Effector memory CD8-positive, alpha-beta T cell (primary cell): Measurements from ENCODE around the gene SPAAR.
"Not testable (repeated sequence)": the region's sequence is repeated elsewhere in the genome, so short reads cannot be mapped to it uniquely, and the experiment has no call there.

Experiments used
- ATAC-seq: fragments of 150-1000 bp; cut with Tn5 transposase; replicated peaks from 2 replicates; pipeline ENCODE4 v1.10.0; 2021; ENCODE audit warnings: mild to moderate bottlenecking, moderate library complexity
- DNase-seq, 3 experiments: peaks; one replicate each; pipeline ENCODE4 v3.0.0; 2021
- H3K27ac Mint-ChIP-seq, 2 donors: one replicate each; pipeline ENCODE4 v1.8.0; 2022; ENCODE audit warnings: mild to moderate bottlenecking in 2 of 2, mixed read lengths in 2 of 2, moderate library complexity in 2 of 2
- H3K27me3 Mint-ChIP-seq, 2 donors: one replicate each; pipeline ENCODE4 v1.8.0; 2022; ENCODE audit warnings: mixed read lengths in 2 of 2
- H3K36me3 Mint-ChIP-seq: one replicate; pipeline ENCODE4 v1.8.0; 2022; ENCODE audit warnings: mild to moderate bottlenecking, moderate library complexity, mixed read lengths; ENCODE audit not compliant: insufficient read depth
- H3K4me1 Mint-ChIP-seq, 2 donors: one replicate each; pipeline ENCODE4 v1.8.0; 2022; ENCODE audit warnings: low read depth in 2 of 2, mixed read lengths in 2 of 2
- H3K4me3 Mint-ChIP-seq, 2 donors: one replicate each; pipeline ENCODE4 v1.8.0; 2022; ENCODE audit warnings: mild to moderate bottlenecking in 2 of 2, mixed read lengths in 2 of 2, moderate library complexity in 2 of 2
- H3K9me3 Mint-ChIP-seq, 2 donors: one replicate each; pipeline ENCODE4 v1.8.0; 2022; ENCODE audit warnings: mixed read lengths in 2 of 2

Gene SPAAR

GRCh38 chr9:35882996-35883395 lies 26.3 kb upstream of the SPAAR start:
- H3K36me3 Mint-ChIP-seq: peaks cover 3% of the 10 kb centered on the region
- H3K27me3 Mint-ChIP-seq: peaks cover 10 to 12% of the 10 kb centered on the region in 2 donors
- no peaks in the 10 kb centered on the region for H3K9me3 Mint-ChIP-seq
- ATAC-seq: no peak
- DNase-seq: no peak
- H3K4me1 Mint-ChIP-seq: no peaks in the 10 kb centered on the region
- H3K27ac Mint-ChIP-seq: no peak overlapping the region
- H3K4me3 Mint-ChIP-seq: no peak overlapping the region

- ATAC-seq, H3K27ac Mint-ChIP-seq, H3K36me3 Mint-ChIP-seq, H3K4me1 Mint-ChIP-seq, DNase-seq, H3K4me3 Mint-ChIP-seq, H3K9me3 Mint-ChIP-seq: not testable (repeated sequence)
- H3K27me3 Mint-ChIP-seq: peaks cover 10 to 12% of the 10 kb centered on the region in 2 donors
Measured at GRCh38 chr9:35884908-35885307, 24.4 kb upstream of the SPAAR start.

DNA sequence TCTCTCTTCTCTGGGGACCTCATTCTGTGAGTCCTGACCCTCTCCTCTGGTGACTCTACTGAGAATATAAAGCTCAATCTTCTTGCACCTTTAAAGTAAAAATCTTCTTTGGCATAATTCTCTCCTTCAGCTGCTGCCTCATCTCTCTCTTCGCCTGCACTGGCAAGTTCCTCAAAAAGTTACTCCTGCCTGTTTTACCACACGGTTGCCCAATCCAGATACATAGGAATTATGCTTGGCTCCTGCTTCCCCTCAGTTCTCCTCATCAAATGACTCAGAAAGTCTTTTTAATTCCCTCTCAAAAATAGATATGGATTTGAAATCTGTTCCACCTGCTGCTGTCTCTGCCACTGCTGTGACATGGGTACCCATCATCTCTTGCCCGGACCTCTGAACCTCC lies 17.6 kb upstream of the SPAAR start:
- Mint-ChIP-seq H3K4me1 (no peaks in the 10 kb centered on the region), H3K9me3 (no peaks in the 10 kb centered on the region), H3K27ac (peak overlapping the region in 1 of 2 donors; percentile 18), H3K27me3 (peaks cover 45 to 46% of the 10 kb centered on the region in 2 donors), H3K4me3 (no peak overlapping the region), H3K36me3 (no peaks in the 10 kb centered on the region)
- no peak for DNase-seq
- no peak for ATAC-seq

DNA sequence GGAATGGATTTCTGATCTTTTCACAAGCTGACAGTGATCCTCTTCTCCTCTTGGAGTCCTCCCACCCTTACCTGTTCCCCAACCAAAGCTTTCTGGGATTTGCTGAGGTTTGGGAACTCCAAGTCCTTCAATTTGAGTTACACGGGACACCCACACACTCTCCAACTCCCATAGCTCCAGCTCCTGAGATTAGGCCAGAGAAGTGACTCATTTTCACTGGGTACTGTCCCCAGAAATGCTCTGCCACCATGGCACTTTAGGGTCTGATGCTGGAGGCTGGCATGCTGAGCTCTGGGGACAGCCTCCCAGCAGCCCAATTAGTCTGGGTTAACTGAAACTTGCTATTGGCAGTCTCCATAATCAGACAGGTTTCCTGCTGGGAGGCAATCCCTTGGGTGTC lies 17.2 kb upstream of the SPAAR start:
- H3K36me3 Mint-ChIP-seq: no peaks in the 10 kb centered on the region
- no peak overlapping the region for H3K4me3 Mint-ChIP-seq
- DNase-seq (no peak), ATAC-seq (no peak)
- no peaks in the 10 kb centered on the region for H3K4me1 Mint-ChIP-seq
- no peaks in the 10 kb centered on the region for H3K9me3 Mint-ChIP-seq
- H3K27ac Mint-ChIP-seq: peak overlapping the region in 1 of 2 donors; percentile 18
- H3K27me3 Mint-ChIP-seq: peaks cover 45 to 47% of the 10 kb centered on the region in 2 donors

- ATAC-seq: no peak
- H3K9me3 Mint-ChIP-seq: no peaks in the 10 kb centered on the region
- H3K4me3 Mint-ChIP-seq: no peak overlapping the region
- H3K4me1 Mint-ChIP-seq: no peaks in the 10 kb centered on the region
- H3K27me3 Mint-ChIP-seq: peaks cover 54 to 62% of the 10 kb centered on the region in 2 donors
- DNase-seq: no peak
- no peaks in the 10 kb centered on the region for H3K36me3 Mint-ChIP-seq
- H3K27ac Mint-ChIP-seq: no peak overlapping the region
Measured at GRCh38 chr9:35896570-35896969, 12.7 kb upstream of the SPAAR start.

GRCh38 chr9:35897376-35898099 lies 11.8 kb upstream of the SPAAR start:
- not testable (repeated sequence) for H3K27ac Mint-ChIP-seq, H3K36me3 Mint-ChIP-seq, H3K4me1 Mint-ChIP-seq, H3K9me3 Mint-ChIP-seq, H3K4me3 Mint-ChIP-seq, DNase-seq, ATAC-seq
- peaks cover 52 to 63% of the 10 kb centered on the region in 2 donors for H3K27me3 Mint-ChIP-seq

DNA sequence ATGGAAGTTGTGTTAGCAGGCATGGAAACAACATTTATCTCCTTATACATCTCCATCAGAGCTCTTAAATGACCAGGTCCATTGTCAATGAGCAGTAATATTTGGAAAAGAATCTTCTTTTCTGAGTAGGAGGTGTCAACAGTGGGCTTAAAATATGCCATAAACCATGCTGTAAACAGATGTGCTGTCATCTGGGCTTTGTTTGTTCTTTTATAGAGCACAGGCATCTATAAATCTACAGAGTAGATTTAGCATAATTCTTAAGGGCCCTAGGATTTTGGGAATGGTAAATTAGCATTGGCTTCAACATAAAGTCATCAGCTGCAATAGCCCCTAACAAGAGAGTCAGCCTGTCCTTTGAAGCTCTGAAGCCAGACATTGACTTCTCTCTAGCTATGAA lies 11.0 kb upstream of the SPAAR start:
- no peak overlapping the region for H3K4me3 Mint-ChIP-seq
- ATAC-seq (no peak), DNase-seq (no peak)
- H3K36me3 Mint-ChIP-seq: no peaks in the 10 kb centered on the region
- no peaks in the 10 kb centered on the region for H3K9me3 Mint-ChIP-seq
- H3K27me3 Mint-ChIP-seq: peaks cover 45 to 61% of the 10 kb centered on the region in 2 donors
- no peak overlapping the region for H3K27ac Mint-ChIP-seq
- H3K4me1 Mint-ChIP-seq: peaks cover 0 to 4% of the 10 kb centered on the region in 2 donors

DNA sequence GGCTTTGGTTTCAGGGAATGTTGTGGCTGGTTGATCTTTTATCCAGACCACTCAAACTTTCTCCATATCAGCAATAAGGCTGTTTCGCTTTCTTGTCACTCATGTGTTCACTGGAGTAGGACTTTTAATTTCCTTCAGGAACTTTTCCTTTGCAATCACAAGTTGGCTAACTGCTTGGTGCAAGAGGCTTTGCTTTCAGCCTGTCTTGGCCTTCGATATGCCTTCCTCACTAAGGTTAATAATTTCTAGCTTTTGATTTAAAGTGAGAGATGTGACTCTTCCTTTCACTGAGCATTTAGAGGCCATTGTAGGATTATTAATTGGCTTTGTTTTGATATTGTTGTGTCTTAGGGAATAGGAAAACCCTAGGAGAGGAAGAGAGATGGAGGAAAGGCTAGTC lies 10.3 kb upstream of the SPAAR start:
- no peaks in the 10 kb centered on the region for H3K9me3 Mint-ChIP-seq
- H3K4me3 Mint-ChIP-seq: no peak overlapping the region
- peak overlapping the region in 1 of 2 donors; percentile 15 for H3K27ac Mint-ChIP-seq
- no peak for DNase-seq
- H3K4me1 Mint-ChIP-seq: peaks cover 0 to 4% of the 10 kb centered on the region in 2 donors
- no peaks in the 10 kb centered on the region for H3K36me3 Mint-ChIP-seq
- H3K27me3 Mint-ChIP-seq: peaks cover 38 to 55% of the 10 kb centered on the region in 2 donors
- no peak for ATAC-seq

GRCh38 chr9:35903049-35903448 lies 6.2 kb upstream of the SPAAR start:
- Mint-ChIP-seq H3K9me3 (no peaks in the 10 kb centered on the region), H3K36me3 (no peaks in the 10 kb centered on the region), H3K4me1 (peaks cover 3 to 4% of the 10 kb centered on the region in 2 donors), H3K27ac (no peak overlapping the region), H3K27me3 (peaks cover 17 to 42% of the 10 kb centered on the region in 2 donors), H3K4me3 (no peak overlapping the region)
- DNase-seq (peak; percentile 24 to 38 (median 27)), ATAC-seq (peak; percentile 58)

DNA sequence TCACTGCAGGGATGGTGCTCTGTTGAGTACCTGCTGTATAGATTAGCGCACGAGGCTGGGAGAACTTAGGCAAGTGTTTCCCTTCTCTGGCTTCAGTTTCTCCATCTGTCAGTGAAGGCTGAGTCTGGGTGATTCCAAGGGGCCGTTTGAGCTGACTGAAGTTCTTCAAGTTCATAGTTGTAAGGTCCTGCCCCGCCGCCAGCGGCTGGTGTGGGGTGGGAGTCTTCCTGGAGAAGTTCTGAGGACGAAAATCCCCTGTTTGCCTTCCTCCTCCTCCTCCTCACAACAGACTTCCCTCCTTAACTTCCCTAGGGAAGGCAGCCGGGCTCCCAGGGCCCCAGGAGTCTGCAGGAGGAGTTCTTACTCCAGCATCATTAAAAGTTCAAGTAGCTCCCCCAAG lies 5.0 kb upstream of the SPAAR start:
- H3K9me3 Mint-ChIP-seq: no peaks in the 10 kb centered on the region
- H3K27me3 Mint-ChIP-seq: peaks cover 12 to 36% of the 10 kb centered on the region in 2 donors
- no peak for ATAC-seq
- H3K4me1 Mint-ChIP-seq: peaks cover 4 to 7% of the 10 kb centered on the region in 2 donors
- H3K27ac Mint-ChIP-seq: peak overlapping the region in 1 of 2 donors; percentile 51
- H3K4me3 Mint-ChIP-seq: no peak overlapping the region
- H3K36me3 Mint-ChIP-seq: no peaks in the 10 kb centered on the region
- no peak for DNase-seq

DNA sequence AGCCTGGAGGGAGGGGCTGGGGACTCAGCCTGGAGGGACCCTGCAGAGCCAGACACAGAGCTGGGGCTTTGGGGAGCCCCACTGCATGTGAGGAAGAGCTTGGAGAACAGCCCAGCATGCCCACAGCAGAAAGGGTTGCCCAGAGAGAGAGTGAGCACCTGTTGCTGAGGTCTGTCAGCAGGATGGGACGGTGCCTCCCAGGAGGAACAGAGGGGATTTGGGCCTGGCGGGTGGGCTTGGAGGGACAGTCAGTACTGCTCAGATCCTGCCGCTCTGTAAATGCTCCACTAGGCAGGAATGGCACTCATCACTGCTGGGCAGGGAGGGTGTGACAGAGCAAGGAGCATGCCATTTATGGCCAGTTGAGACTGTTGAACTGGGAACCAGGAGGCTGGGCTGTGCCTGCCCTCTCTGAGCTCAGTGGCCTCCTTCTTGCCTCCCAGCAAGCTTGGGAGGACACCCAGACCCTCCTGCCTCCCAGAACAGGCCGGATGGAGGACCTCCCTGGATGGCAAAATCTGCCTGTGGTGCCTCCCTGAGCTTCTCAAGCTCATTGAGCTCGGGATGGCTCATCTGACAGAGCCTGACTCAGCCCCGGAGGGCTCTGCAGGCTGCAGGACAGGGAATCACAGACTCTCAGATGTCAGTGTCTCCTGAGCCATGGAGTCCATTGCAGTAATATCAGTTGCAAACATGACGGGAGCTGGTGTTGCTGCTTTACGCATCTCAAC lies 4.1 kb upstream of the SPAAR start:
- H3K4me1 Mint-ChIP-seq: peaks cover 4 to 7% of the 10 kb centered on the region in 2 donors
- no peaks in the 10 kb centered on the region for H3K9me3 Mint-ChIP-seq
- H3K4me3 Mint-ChIP-seq: no peak overlapping the region
- ATAC-seq (no peak), DNase-seq (no peak)
- peak overlapping the region in 1 of 2 donors; percentile 51 for H3K27ac Mint-ChIP-seq
- H3K36me3 Mint-ChIP-seq: no peaks in the 10 kb centered on the region
- peaks cover 11 to 33% of the 10 kb centered on the region in 2 donors for H3K27me3 Mint-ChIP-seq

- peaks cover 9 to 12% of the 10 kb centered on the region in 2 donors for H3K4me1 Mint-ChIP-seq
- H3K27me3 Mint-ChIP-seq: peaks cover 6 to 26% of the 10 kb centered on the region in 2 donors
- ATAC-seq (no peak), DNase-seq (no peak)
- no peak within 1 kb of the TSS for H3K4me3 Mint-ChIP-seq
- peak within 1 kb of the TSS in 1 of 2 donors; percentile 44 for H3K27ac Mint-ChIP-seq
- no peaks in the 10 kb centered on the region for H3K36me3 Mint-ChIP-seq
- H3K9me3 Mint-ChIP-seq: no peaks in the 10 kb centered on the region
Measured at GRCh38 chr9:35905912-35906679, 3.2 kb upstream of the SPAAR start, which contains the start of gene HRCT1. Gene HRCT1, plus strand, starts transcription at chr9:35906202. Its CDS starts 86 bp downstream, at chr9:35906288.

GRCh38 chr9:35906923-35907699 lies 2.2 kb upstream of the SPAAR start:
- H3K36me3 Mint-ChIP-seq: no peaks in the 10 kb centered on the region
- no peak for DNase-seq
- no peaks in the 10 kb centered on the region for H3K9me3 Mint-ChIP-seq
- ATAC-seq: no peak
- peak overlapping the region in 1 of 2 donors; percentile 44 for H3K27ac Mint-ChIP-seq
- peaks cover 12 to 15% of the 10 kb centered on the region in 2 donors for H3K4me1 Mint-ChIP-seq
- no peak overlapping the region for H3K4me3 Mint-ChIP-seq
- peaks cover 4 to 16% of the 10 kb centered on the region in 2 donors for H3K27me3 Mint-ChIP-seq
